HG02943 (cell line): ENCODE data around the gene SLC9A9.

ENCODE experiments used
- ATAC-seq: cut with Tn5 transposase; IDR thresholded peaks from one replicate; pipeline ENCODE4 v1.9.1; 2021; ENCODE audit warnings: mild to moderate bottlenecking, low read depth, moderate library complexity; ENCODE audit not compliant: unreplicated experiment

The SLC9A9 gene

GRCh38 chr3:143574933-143575332, 273.3 kb downstream of the SLC9A9 start:
- no peak for ATAC-seq

GRCh38 chr3:143573610-143574303, 274.5 kb downstream of the SLC9A9 start:
- no peak for ATAC-seq

GRCh38 chr3:143571548-143571947, 276.7 kb downstream of the SLC9A9 start:
- ATAC-seq, result no peak

DNA sequence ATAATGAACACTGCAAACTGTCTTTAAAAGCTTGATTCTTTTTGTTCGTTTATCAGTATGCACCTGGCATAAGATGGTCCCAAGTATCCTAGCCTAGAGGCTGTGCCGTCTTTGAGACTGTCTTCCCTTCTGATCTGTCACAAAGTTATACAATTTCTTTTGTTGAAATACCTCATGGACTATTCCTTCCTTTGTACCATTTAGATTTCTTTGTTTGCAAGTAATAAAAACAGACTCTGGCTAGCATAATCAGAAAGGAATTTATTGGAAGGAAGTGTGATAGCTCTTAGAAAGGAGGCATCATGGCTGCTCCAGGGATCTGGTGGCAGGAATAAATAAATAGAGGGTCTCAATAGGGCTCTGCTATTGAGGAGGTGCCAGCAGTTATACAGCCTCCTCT, 280.4 kb downstream of the SLC9A9 start:
- ATAC-seq, result no peak

- ATAC-seq, result no peak
These were observed 282.3 kb downstream of the SLC9A9 start for GRCh38 chr3:143565951-143566350.

GRCh38 chr3:143563786-143564185, 284.5 kb downstream of the SLC9A9 start:
- no peak for ATAC-seq

- ATAC-seq, result no peak
These were observed 285.5 kb downstream of the SLC9A9 start for GRCh38 chr3:143562789-143563188.

GRCh38 chr3:143559296-143559695, 289.0 kb downstream of the SLC9A9 start:
- ATAC-seq, result no peak

DNA sequence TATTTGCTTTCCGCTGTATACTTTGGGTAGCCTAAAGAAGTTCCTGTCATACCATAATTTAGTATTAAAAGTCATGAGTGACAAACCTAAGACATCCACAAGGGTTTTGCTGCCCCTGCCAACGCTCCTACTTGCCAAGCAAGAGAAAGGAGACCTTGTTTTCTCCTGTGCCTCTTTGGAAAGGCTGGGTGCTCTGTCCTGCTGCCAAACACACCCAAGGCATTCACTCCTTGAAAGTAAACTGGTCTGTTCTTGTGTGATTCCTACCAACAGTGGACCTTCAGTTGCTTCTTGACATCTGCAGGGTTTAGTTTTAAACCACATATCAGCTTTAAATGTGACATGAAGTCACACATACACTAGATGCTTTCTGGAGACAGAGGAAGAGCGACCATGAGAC, 295.4 kb downstream of the SLC9A9 start:
- ATAC-seq, result no peak

DNA sequence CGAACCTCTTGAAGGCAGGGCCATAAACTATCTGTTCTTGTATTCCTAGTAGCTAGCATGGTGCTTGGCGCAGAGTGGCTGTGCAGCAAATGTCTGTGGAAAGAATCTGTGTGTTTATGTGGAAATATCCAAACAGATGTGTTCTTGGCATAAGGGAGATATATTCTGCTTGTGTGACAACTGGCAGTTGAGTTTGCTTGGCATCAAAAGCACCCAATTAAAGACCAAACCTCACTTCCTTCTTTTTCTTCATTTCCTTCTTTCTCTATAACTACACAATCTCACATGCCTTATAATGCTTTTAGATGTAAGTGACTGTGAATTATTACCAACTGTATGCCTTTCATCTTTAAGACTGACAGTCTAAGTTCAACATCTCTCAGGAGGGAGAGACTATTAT, 296.5 kb downstream of the SLC9A9 start:
- no peak for ATAC-seq

GRCh38 chr3:143548861-143549497, 299.3 kb downstream of the SLC9A9 start:
- ATAC-seq, result no peak

DNA sequence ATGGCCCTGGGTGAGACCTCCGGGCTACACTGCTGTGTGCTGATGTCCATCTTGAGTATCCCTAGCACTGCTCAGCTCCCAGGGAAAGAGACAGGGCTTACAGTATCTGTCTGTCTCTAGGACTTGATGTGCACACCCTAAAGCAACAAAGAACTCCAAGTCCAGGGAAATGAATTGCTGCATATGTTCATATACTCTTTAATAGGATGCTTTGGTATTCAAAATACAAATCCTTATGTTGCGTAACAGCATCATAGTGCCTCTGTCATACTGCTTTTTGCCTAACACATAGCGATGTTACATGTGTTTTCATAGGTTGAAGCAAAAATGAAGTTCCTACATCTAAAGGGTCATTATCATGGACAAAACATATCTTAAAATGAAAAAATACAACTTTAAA, 299.9 kb downstream of the SLC9A9 start:
- no peak for ATAC-seq

DNA sequence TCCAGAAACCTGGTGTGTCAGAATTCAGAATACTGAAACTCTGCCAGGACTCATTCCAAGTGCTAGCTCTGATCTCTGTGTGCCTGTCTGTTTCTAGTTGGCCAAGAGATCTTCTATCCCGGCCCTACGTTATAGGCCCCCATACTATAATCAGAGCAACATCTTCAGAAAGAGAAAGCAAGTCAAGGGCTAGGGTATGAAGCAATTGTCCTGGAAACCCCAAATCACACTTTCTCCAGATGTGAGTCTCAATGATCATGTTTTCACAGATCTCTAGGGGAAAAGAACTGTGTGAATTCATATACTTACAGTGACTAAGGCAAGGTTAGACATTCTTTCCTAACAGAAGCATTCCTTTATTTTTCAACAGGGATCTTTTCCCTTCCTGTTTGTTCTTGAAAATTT, 309.7 kb downstream of the SLC9A9 start:
- no peak for ATAC-seq

DNA sequence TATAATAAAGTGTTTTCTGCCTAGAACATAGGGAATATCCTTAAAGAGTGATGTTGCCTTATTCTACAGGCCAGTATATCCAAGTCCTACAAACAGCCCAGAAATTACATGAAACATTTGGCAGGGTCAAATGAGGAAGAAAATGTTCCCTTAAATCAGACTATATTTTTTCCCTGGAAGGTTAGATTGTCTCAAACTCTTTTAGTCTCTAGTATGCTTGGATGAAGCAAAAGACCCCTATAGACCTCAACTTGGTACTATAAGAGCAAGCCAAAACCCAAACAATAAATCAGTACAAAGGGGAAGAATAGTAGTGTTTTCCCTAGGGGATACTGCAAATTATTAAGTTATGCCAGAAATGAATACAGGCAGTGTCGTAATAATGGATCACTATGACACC, 310.2 kb downstream of the SLC9A9 start:
- no peak for ATAC-seq

GRCh38 chr3:143536817-143537535, 311.3 kb downstream of the SLC9A9 start:
- peak; percentile 35 for ATAC-seq

GRCh38 chr3:143535994-143536784, 312.1 kb downstream of the SLC9A9 start:
- peak; percentile 92 for ATAC-seq

- ATAC-seq, result no peak
These were observed 314.9 kb downstream of the SLC9A9 start for GRCh38 chr3:143533391-143533790.

DNA sequence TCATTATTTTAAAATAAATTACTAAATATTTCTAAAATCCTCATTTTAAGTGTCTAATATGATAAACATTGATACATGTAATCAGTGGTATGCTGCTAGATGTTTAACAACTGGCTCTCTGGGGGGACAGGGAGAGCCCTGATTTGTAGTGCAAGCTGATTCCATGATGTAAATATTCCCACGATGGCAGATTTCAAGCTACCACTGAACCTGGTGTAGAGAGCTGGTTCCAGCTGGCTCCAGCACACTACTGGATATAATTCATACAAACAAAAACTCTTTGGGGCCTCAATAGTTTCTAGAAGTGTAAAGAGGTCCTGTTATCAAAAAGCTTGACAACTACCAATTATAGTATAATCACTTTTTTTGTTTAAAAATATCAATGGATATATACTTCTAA, 316.2 kb downstream of the SLC9A9 start:
- no peak for ATAC-seq

DNA sequence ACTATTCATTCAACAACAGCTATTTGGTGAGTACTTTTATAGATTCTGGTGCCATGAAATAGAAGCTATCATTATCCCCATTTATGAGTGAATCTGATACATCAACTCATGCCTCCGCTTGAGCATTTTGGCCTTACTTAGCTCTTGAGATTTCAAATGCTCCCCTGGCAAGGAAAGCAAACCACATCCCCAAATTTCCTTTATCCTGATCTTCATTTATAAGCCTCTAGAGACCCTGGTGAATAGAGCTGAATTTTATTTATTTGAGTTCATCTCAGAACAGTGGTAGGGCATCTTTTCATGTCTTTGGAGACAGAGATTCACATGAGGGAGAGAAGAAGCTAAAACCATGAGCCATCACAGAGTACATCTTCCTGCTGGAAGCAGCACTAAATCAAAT, 317.2 kb downstream of the SLC9A9 start:
- ATAC-seq, result no peak

GRCh38 chr3:143529798-143530197, 318.5 kb downstream of the SLC9A9 start:
- ATAC-seq, result no peak

- ATAC-seq, result peak; percentile 75
These were observed 319.2 kb downstream of the SLC9A9 start for GRCh38 chr3:143529018-143529478.
